ENCODE results near the gene MMAB.

GRCh38 chr12:109612003-109612402 is 38.7 kb upstream of the MMAB start:
- TF ChIP-seq YY1 (IDR thresholded peaks at IDR 0.05; ENCODE audit: low read depth, low read length) (no peak), ZNF687 (IDR thresholded peaks at IDR 0.05) (no peak), CTCF (IDR thresholded peaks at IDR 0.05 in 2 of 3, conservative IDR thresholded peaks at IDR 0.05 in 1 of 3; ENCODE audit: control insufficient read depth in 2 of 3, extremely low read depth in 1 of 3, insufficient read depth in 1 of 3, low read depth in 3 of 3, low read length in 3 of 3) (no peak), TAF1 (IDR thresholded peaks at IDR 0.05; ENCODE audit: borderline replicate concordance, low read depth, low read length) (no peak)

Data from GM12878 (cell line).